GM13977 (cell line): ENCODE data around the gene UPP2.

Experiments used
- DNase-seq: peaks from one replicate; pipeline ENCODE4 v3.0.0; 2012; ENCODE audit warnings: low spot score
- CTCF ChIP-seq: IDR thresholded peaks from 2 replicates; pipeline ENCODE4 v1.5.1; 2012; ENCODE audit warnings: mild to moderate bottlenecking, control low read depth; ENCODE audit not compliant: insufficient read depth; ENCODE audit errors: extremely low read depth, missing control alignments
- in situ Hi-C: fragments of 300-500 bp; cut with MboI; formaldehyde crosslinking; loops from one replicate; pipeline ENCODE4 v1.12.0; 2022; ENCODE audit warnings: low sequenced_read_pairs, low pct_unique_long_range_greater_than_20kb, mixed read lengths, inconsistent platforms; ENCODE audit not compliant: unreplicated experiment

The UPP2 gene

GRCh38 chr2:158100411-158100810, 1.3 kb upstream of the UPP2 start:
- TF ChIP-seq CTCF: no peak
- in situ Hi-C loops: no loop called here
- no peak for DNase-seq

- no peak for TF ChIP-seq CTCF
- in situ Hi-C loops: no loop called here
- DNase-seq: no peak
Measured at GRCh38 chr2:158102446-158102845, 770 bp downstream of the UPP2 start.

GRCh38 chr2:158103411-158104012, 1.8 kb downstream of the UPP2 start:
- no peak for TF ChIP-seq CTCF
- DNase-seq: no peak
- in situ Hi-C loops: no loop called here

GRCh38 chr2:158104903-158105302, 3.2 kb downstream of the UPP2 start:
- no peak for DNase-seq
- in situ Hi-C loops: no loop called here

GRCh38 chr2:158112992-158113391, 11.3 kb downstream of the UPP2 start:
- no peak for TF ChIP-seq CTCF
- in situ Hi-C loops: no loop called here
- no peak for DNase-seq

More at GRCh38 chr2:158104903-158105302, 3.2 kb downstream of the UPP2 start:
- TF ChIP-seq CTCF: no peak

GRCh38 chr2:158113741-158114295, 12.1 kb downstream of the UPP2 start:
- no peak for DNase-seq
- no peak for TF ChIP-seq CTCF
- in situ Hi-C loops: no loop called here

GRCh38 chr2:158114516-158114915, 12.8 kb downstream of the UPP2 start:
- in situ Hi-C loops: no loop called here
- no peak for TF ChIP-seq CTCF

More at GRCh38 chr2:158114516-158114915, 12.8 kb downstream of the UPP2 start:
- DNase-seq: no peak
